ENCODE measurements around the gene NEK7. TPM values are rescaled to one million over a fixed set of nuclear protein-coding genes. Genes with fewer than 3 reads are reported as not detected.
"Not testable (repeated sequence)": the region's sequence is repeated elsewhere in the genome, so short reads cannot be mapped to it uniquely, and the experiment has no call there.

NEK7 gene
- 49.2 and 51.1 TPM in 2 replicates for total RNA-seq (2014; rRNA removed; shearing (Covaris generic))
- 25.3 and 28.8 TPM in 2 replicates for polyA plus RNA-seq (2015; cell fraction: cytosol; rRNA removed)
- polyA plus RNA-seq (2015; cell fraction: nucleus; rRNA removed): 22.5 and 40.8 TPM in 2 replicates

DNA sequence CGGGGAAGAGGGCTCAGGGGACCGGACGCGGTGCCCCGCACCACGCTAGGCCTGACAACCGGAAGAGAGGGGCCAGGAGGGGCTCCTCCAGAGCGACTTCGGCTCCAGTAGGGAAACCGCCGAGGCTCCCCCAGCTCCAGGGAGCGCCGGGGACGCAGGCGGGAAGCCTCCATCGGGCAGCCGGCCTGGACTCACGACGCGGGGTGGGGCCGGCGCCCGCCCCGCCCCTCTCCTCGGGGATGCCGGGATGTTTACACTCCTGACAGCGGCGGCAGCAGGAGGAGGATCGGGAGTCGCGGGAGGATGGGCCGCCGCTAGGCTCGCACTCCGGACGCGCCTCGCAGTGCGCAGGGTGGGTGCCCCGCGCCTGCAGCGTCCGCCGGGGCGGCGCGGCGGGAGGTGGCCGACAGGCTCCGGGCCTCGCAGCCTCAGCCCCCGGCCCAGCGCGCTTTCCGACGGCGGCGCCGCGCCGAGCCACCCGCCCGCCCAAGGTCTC is at the start of gene NEK7:
Gene NEK7 (plus strand): TSS at position 254 of the 496 bp plus-strand sequence. CDS start 75,583 bp downstream, outside the sequence.
- in situ Hi-C loops (cut with HindIII; ENCODE audit: low pct_unique_long_range_greater_than_20kb, low sequenced_read_pairs): no loop called here
- peak; percentile 82 for DNase-seq (ENCODE audit: low read depth, low spot score)

- in situ Hi-C loops (cut with HindIII; ENCODE audit: low pct_unique_long_range_greater_than_20kb, low sequenced_read_pairs): no loop called here
- DNase-seq (ENCODE audit: low read depth, low spot score): peak; percentile 30
Observed at GRCh38 chr1:198107091-198107501, 49.7 kb upstream of the NEK7 start.

- DNase-seq (ENCODE audit: low read depth, low spot score): no peak
- in situ Hi-C loops (cut with HindIII; ENCODE audit: low pct_unique_long_range_greater_than_20kb, low sequenced_read_pairs): no loop called here
Observed at GRCh38 chr1:198108636-198109370, 48.0 kb upstream of the NEK7 start.

GRCh38 chr1:198109371-198109715 is 47.5 kb upstream of the NEK7 start:
- in situ Hi-C loops (cut with HindIII; ENCODE audit: low pct_unique_long_range_greater_than_20kb, low sequenced_read_pairs): no loop called here
- no peak for DNase-seq (ENCODE audit: low read depth, low spot score)

DNA sequence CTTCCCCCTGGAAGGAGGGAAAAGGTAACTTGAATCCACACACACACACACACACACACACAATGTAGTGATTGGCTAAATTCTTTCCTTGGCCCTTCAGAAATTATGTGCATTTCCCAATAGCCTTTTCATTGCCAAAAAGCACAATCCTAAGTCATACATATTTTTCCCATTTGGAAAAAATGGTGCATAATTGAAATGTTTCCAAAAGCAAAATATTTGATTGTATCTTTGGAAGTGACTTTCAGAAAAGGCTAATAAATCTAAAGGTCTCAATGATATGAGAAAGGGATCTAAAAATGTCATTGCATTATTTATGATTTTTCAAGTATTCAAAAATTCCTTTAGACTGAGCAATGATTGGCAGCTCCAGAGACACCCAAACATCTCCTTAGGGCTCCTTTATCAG is 43.5 kb upstream of the NEK7 start:
- in situ Hi-C loops (cut with HindIII; ENCODE audit: low pct_unique_long_range_greater_than_20kb, low sequenced_read_pairs): no loop called here
- DNase-seq (ENCODE audit: low read depth, low spot score): no peak

DNA sequence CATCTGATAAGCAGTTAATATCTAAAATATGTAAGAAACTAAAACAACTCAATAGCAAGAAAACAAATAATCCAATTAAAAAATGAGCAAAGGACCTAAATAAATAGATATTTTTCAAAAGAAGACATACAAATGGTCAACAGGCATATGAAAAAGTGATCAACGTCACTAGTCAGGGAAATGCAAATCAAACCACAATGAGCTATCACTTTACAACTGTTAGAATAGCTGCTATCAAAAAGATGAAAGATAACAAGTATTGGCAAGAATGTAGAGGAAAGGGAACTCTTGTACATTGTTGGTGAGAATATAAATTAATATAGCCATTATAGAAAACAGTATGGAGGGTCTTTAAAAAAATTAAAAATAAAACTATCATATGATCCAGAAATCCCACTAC is 40.7 kb upstream of the NEK7 start:
- DNase-seq (ENCODE audit: low read depth, low spot score): no peak
- in situ Hi-C loops (cut with HindIII; ENCODE audit: low pct_unique_long_range_greater_than_20kb, low sequenced_read_pairs): no loop called here

GRCh38 chr1:198116469-198116868 is 40.3 kb upstream of the NEK7 start:
- DNase-seq (ENCODE audit: low read depth, low spot score): no peak
- in situ Hi-C loops (cut with HindIII; ENCODE audit: low pct_unique_long_range_greater_than_20kb, low sequenced_read_pairs): no loop called here

GRCh38 chr1:198117267-198117666 is 39.5 kb upstream of the NEK7 start:
- in situ Hi-C loops (cut with HindIII; ENCODE audit: low pct_unique_long_range_greater_than_20kb, low sequenced_read_pairs): no loop called here
- DNase-seq (ENCODE audit: low read depth, low spot score): no peak

DNA sequence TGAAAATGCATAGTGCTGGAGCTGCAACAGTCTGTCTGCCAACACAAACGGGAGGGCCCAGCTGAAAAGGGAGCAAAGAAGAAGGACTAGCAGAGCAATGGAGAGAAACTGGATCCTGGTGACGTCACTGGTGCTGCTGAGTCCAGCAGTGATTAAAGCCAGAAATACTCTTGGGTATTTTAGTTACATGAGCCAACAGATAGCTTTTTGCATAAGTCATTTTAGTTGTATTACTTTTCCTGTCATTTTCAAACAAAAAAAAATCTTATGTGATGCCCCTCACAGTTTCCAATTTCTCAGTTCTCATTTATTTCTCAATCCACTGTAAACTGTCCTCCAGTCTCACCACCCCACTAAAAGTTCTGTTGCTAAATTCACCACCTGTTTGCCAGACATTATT is 38.7 kb upstream of the NEK7 start:
- in situ Hi-C loops (cut with HindIII; ENCODE audit: low pct_unique_long_range_greater_than_20kb, low sequenced_read_pairs): no loop called here
- DNase-seq (ENCODE audit: low read depth, low spot score): no peak

DNA sequence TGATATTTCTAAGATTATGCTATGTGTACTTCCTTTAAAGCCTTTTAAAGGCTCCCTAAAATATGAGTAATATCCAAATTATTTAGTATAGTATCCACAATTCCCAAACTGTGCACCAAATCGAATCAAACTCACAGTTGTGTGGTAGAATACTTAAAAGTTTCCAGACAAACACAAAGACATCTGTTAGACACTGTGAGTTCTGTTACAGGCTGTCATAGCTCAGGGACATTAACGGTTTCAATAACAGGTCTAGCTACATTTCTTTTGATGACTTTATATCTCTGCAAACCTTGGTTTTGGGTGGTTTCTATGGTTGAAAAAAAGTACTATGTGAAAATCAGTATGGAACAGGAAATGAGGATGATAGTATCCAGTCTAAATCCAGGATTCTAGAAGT is 36.9 kb upstream of the NEK7 start:
- in situ Hi-C loops (cut with HindIII; ENCODE audit: low pct_unique_long_range_greater_than_20kb, low sequenced_read_pairs): no loop called here
- DNase-seq (ENCODE audit: low read depth, low spot score): no peak

DNA sequence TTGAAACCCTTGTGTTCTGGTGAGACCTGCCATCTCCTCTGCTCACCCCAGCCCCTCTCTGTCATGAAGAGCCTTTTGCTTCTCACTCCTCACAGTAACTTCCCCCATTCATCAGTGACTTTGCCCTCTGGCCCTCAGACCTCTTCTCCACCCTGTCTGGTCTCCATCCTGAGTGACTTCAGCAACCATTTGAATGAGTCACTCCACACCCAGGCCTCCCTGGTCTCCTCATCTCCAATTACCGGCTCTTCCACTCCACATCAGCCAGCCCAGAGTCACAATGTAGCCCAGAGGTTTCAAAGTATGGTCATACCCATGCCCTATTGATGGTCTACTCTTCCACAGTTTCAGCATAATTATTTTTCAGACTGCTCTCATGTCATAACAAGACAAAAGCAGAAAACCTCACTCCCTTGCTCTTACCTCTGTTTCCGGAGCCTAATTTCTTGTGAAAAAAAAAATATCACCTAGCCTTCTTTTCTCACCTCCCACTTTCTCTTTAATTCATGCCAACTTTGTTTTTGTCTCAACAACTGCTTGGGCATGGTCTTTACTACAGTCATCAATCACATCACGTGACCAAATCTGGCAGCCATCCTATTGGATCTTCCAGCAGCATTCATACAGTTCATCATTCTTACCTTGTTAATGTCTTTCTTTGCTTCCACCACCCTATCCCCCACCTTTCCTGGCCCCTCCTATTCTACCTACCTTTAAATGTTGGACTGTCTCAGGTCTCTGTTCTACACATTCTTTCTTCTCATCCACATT is 35.6 kb upstream of the NEK7 start:
- in situ Hi-C loops (cut with HindIII; ENCODE audit: low pct_unique_long_range_greater_than_20kb, low sequenced_read_pairs): no loop called here
- no peak for DNase-seq (ENCODE audit: low read depth, low spot score)

- in situ Hi-C loops (cut with HindIII; ENCODE audit: low pct_unique_long_range_greater_than_20kb, low sequenced_read_pairs): no loop called here
- no peak for DNase-seq (ENCODE audit: low read depth, low spot score)
Observed at GRCh38 chr1:198122693-198123092, 34.1 kb upstream of the NEK7 start.

DNA sequence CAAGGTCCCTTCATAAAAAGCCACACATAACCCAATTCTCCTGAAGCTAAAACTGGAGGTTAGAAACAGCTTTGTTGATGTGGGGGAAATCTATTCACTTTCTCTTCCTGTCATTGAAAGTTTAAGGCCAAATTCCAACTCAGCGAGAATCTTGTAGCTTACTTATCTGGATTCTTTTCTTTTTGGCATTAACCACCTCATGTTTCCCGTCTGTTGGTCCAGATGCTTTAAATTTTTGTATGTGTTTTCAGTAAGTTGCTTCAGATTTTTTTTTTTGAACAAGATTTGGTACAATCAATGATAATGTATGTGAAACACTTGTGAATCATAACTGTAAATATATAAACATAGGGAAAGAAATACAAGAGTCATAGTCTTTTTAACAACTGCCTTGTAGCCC is 33.7 kb upstream of the NEK7 start:
- in situ Hi-C loops (cut with HindIII; ENCODE audit: low pct_unique_long_range_greater_than_20kb, low sequenced_read_pairs): no loop called here
- DNase-seq (ENCODE audit: low read depth, low spot score): no peak

DNA sequence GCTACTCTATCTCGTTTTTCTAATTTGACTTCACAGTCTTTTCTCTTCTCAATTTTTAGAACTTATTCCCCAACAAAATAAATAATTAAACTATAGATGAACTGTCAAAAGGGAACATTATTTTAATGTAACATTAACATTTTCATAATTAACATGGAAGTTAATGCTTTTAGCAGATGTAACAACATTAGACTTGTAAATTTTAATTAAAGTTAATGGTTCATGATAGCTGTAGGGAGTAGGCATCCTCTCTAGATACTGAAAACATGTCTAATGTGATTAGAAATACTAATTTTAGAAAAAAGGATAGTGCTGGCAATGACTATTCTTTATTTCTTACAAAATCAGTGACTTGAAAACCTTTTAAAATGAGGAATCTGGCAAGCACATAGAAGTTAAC is 32.1 kb upstream of the NEK7 start:
- in situ Hi-C loops (cut with HindIII; ENCODE audit: low pct_unique_long_range_greater_than_20kb, low sequenced_read_pairs): no loop called here
- DNase-seq (ENCODE audit: low read depth, low spot score): no peak

DNA sequence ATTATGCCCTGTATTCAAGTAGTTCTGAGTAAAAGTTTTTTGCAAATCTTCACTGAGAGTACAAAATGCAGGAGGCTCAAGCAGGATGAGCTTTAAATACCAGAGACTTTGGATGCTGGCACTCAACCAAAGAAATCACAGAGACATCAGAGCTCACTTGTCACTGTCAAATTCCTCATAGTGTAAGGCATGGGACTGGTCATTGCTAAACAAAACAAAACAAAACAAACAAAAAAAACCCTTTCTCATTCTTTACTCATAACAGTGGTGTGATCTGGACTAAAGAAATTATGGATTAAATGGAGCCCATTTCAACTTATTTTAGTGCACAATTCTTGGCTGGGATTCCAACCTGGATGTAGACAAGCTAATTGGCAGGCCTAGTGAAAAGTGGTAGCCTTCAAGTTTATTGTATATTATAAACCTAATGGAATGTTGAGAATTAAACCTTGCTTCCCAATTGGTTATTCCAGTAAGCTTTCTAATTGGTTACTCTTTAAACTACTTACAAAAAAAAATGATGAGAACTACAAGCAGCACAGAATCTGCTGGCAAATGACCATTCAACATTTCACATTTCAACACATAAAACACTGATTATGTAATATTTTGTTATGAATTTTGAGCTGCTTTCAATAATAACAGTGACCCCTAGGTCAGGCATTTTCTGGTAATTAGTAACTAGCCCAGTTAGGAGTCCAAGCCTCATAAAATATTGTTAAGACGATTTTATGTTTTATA is 30.6 kb upstream of the NEK7 start:
- DNase-seq (ENCODE audit: low read depth, low spot score): no peak
- in situ Hi-C loops (cut with HindIII; ENCODE audit: low pct_unique_long_range_greater_than_20kb, low sequenced_read_pairs): no loop called here

DNA sequence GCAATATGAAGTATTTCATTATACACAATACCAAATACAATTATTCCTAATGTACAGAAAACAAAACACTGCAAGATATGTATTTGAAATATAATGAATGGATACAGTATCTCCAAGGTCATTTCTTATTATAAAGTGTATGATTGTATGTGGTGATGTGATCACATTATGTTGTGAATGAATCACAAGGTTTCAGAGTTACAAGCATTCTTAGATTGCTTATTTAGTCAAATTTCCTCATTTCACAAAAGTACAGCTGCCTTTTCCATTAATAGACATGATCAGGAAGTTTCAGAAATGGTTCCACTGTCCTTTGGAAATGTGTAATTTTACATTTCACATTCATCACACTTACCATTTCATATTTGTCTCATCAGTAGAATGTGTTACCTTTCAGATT is 28.3 kb upstream of the NEK7 start:
- in situ Hi-C loops (cut with HindIII; ENCODE audit: low pct_unique_long_range_greater_than_20kb, low sequenced_read_pairs): no loop called here
- DNase-seq (ENCODE audit: low read depth, low spot score): no peak

DNA sequence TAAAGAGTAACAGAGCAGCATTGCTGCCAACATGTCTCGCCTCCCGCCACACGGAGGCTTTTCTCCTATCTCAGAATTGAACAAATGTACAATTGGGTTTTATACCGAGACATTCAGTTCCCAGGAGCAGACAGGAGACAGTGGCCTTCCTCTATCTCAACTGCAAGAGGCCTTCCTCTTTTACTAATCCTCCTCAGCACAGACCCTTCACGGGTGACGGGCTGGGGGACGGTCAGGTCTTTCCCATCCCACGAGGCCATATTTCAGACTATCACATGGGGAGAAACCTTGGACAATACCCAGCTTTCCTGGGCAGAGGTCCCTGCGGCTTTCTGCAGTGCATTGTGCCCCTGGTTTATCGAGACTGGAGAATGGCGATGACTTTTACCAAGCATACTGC is 26.7 kb upstream of the NEK7 start:
- in situ Hi-C loops (cut with HindIII; ENCODE audit: low pct_unique_long_range_greater_than_20kb, low sequenced_read_pairs); DNase-seq (ENCODE audit: low read depth, low spot score): not testable (repeated sequence)
